GM12875 (cell line): ENCODE measurements around the gene PAPSS1.
"Not testable (repeated sequence)": the region's sequence is repeated elsewhere in the genome, so short reads cannot be mapped to it uniquely, and the experiment has no call there.

Source experiments
- H3K4me3 ChIP-seq: one replicate; pipeline ENCODE4 v1.5.1; 2011; ENCODE audit warnings: low read depth, low read length, control low read depth
- CTCF ChIP-seq: IDR thresholded peaks from 2 replicates; pipeline ENCODE4 v1.5.1; 2011; ENCODE audit warnings: low read depth, mild to moderate bottlenecking, control low read depth, inconsistent platforms, low read length, moderate library complexity, borderline replicate concordance; ENCODE audit not compliant: insufficient read depth

The PAPSS1 gene

DNA sequence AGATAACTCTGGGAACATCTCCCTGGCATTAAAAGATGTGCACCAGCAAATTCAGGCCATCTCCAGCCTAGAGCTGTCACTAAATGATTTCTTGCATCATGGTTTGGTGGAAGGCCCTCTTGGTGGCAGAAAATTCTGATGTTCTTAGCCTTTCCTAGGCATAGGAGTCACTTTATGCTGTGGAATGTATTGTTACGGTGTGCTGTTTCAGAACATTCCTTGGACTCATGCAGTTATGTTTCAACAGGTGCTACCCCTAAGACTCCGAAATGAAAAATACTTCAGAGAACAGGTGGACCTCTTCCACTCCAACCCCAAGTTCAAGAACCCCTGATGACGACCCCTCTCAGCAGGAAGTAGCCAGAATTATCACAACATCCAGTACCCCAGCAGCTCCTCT is 20.3 kb upstream of the PAPSS1 start:
- no peak overlapping the region for H3K4me3 ChIP-seq
- TF ChIP-seq CTCF, result no peak

DNA sequence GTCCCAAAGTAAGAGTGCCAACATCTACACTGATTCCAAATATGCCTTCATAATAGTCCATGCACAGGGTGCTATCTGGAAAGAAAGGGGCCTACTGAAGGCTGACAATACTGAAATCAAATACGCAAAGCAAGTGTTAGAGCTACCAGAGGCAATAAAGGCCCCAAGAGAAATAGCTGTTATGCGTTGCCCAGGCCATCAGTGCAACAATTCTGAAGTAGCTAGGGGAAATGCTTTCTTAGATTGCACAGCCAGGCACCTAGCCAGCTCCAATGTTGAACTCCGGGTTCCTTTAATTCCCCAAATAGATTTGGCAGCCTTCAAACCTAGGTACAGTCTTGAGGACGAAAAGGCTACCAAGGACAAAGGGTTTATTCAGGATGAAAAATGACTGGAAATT is 17.4 kb upstream of the PAPSS1 start:
- no peak for TF ChIP-seq CTCF
- no peak overlapping the region for H3K4me3 ChIP-seq

GRCh38 chr4:107736924-107737448 is 17.0 kb upstream of the PAPSS1 start:
- peak; percentile 76 for TF ChIP-seq CTCF
- H3K4me3 ChIP-seq, result no peak overlapping the region

GRCh38 chr4:107736037-107736436 is 16.0 kb upstream of the PAPSS1 start:
- TF ChIP-seq CTCF, result no peak
- H3K4me3 ChIP-seq, result no peak overlapping the region

GRCh38 chr4:107734120-107734519 is 14.1 kb upstream of the PAPSS1 start:
- peak; percentile 37; the same call in 1 of the 2 replicates for TF ChIP-seq CTCF

DNA sequence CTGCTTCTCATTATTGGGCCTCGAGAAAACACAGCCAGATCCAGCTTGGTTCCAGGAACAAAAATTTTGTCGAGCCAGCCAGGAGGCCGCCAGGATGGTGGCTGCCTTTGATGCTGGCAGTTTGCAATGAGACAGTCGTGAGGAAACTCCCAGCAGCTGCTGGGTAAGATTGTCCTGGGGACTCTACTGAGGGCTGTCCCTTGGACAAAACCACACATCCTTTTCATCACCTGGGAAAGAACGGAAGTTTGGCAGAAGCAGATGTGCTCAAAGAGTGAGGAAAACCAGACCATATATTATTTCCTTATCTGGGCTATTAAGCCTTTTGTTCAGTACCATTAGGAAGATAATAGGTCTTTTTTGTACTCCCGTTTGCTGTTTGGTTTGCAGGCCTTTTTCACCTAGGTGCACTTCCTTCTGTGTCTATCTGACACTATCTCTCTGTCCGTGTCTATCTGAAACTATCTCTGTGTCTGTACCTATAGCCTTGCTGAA is 13.4 kb upstream of the PAPSS1 start:
- no peak overlapping the region for H3K4me3 ChIP-seq
- no peak for TF ChIP-seq CTCF

More at GRCh38 chr4:107734120-107734519, 14.1 kb upstream of the PAPSS1 start:
- H3K4me3 ChIP-seq, result no peak overlapping the region

DNA sequence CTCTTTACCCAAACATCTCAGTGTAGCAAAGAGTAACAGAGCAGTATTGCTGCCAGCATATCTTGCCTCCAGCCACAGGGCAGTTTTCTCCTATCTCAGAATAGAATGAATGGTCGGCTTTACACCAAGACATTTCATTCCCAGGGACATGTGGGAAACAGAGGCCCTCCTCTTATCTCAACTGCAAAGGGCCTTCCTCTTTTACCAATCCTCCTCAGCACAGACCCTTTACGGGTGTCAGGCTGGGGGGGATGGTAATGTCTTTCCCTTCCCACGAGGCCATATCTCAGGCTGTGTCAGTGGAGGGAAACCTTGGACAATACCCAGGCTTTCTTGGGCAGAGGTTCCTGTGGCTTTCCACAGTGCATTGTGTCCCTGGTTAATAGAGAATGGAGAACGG is 9.0 kb upstream of the PAPSS1 start:
- not testable (repeated sequence) for H3K4me3 ChIP-seq

DNA sequence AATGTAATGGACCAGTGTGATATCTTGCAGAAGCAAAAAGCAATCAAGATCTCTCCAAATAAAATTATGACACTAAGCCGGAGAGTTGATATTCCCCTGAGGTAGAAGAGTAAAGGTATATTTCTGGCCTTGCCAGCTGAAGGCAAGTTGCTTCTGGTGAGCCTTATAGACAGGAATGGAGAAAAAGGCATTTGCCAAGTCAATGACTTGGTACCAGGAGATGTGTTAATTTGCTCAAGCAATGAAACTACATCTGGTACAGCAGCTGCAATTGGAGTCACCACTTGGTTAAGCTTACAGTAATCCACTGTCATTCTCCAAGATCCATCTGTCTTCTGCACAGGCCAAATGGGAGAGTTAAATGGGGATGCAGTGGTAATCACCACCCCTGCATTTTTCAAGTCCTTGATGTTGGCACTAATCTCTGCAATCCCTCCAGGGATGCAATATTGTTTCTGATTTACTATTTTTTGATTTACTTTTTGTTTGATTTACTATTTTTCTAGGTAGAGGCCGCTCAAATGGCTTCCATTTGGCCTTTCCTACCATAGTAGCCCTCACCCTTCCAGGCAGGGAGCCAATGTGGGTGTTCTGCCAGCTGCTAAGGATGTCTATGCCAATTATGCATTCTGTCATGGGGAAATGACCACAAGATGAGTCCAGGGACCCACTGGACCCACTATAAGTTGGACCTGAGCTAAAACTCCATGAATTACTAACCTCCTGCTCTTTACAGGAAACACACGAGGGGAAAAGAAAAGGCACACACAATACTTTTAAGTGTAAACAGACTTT is 6.3 kb upstream of the PAPSS1 start:
- H3K4me3 ChIP-seq, result not testable (repeated sequence)
